SK-N-SH treated with all-trans-retinoic acid at 6 μM for 48 hours (cell line): ENCODE results near the gene ARHGEF3.

Experiments
- ATAC-seq: fragments of 200-7000 bp; cut with Tn5 transposase; 3 replicates; pipeline ENCODE4 v1.9.1; 2020; ENCODE audit warnings: mild to moderate bottlenecking, moderate library complexity
- ARNTL ChIP-seq: fragments of 450-650 bp; formaldehyde crosslinking; IDR thresholded peaks from 2 replicates; pipeline ENCODE4 v1.5.0; 2020; ENCODE audit warnings: low read depth, mild to moderate bottlenecking, moderate library complexity, borderline replicate concordance
- CREB5 ChIP-seq: fragments of 250-450 bp; sonication (Bioruptor Pico); IDR thresholded peaks from 2 replicates; pipeline ENCODE4 v1.5.1; 2020; ENCODE audit warnings: low read depth, mild to moderate bottlenecking, moderate library complexity
- CSDC2 ChIP-seq: fragments of 250-450 bp; sonication (Bioruptor Pico); IDR thresholded peaks from 2 replicates; pipeline ENCODE4 v1.5.0; 2020; ENCODE audit warnings: mild to moderate bottlenecking, moderate library complexity
- CSRNP3 ChIP-seq: fragments of 250-450 bp; sonication (Bioruptor Pico); IDR thresholded peaks from 2 replicates; pipeline ENCODE4 v1.5.1; 2021; ENCODE audit warnings: mild to moderate bottlenecking, moderate library complexity
- ESRRG ChIP-seq: fragments of 250-450 bp; sonication (Bioruptor Pico); IDR thresholded peaks from 2 replicates; pipeline ENCODE4 v1.6.1; 2021; ENCODE audit warnings: mild to moderate bottlenecking
- GLIS3 ChIP-seq: fragments of 250-450 bp; sonication (Bioruptor Pico); IDR thresholded peaks from 2 replicates; pipeline ENCODE4 v1.5.0; 2020; ENCODE audit warnings: mild to moderate bottlenecking, moderate library complexity
- ISL1 ChIP-seq: fragments of 250-450 bp; sonication (Bioruptor Pico); IDR thresholded peaks from 2 replicates; pipeline ENCODE4 v2.1.2; 2022; ENCODE audit warnings: mild to moderate bottlenecking, moderate library complexity
- OSR1 ChIP-seq: fragments of 250-450 bp; sonication (Bioruptor Pico); IDR thresholded peaks from 2 replicates; pipeline ENCODE4 v1.8.0; 2022; ENCODE audit warnings: moderate library complexity, mild to moderate bottlenecking, inconsistent platforms
- PATZ1 ChIP-seq: fragments of 250-450 bp; sonication (Bioruptor Pico); IDR thresholded peaks from 2 replicates; pipeline ENCODE4 v1.8.0; 2020; ENCODE audit warnings: mild to moderate bottlenecking, moderate library complexity, borderline replicate concordance
- POU6F1 ChIP-seq: fragments of 250-450 bp; sonication (Bioruptor Pico); IDR thresholded peaks from 2 replicates; pipeline ENCODE4 v1.8.0; 2021; ENCODE audit warnings: low read depth, mild to moderate bottlenecking, moderate library complexity, borderline replicate concordance
- PPARA ChIP-seq: fragments of 250-450 bp; sonication (Bioruptor Pico); IDR thresholded peaks from 2 replicates; pipeline ENCODE4 v1.5.0; 2020; ENCODE audit warnings: mild to moderate bottlenecking, borderline replicate concordance
- RARB ChIP-seq: fragments of 250-450 bp; sonication (Bioruptor Pico); IDR thresholded peaks from 2 replicates; pipeline ENCODE4 v1.8.0; 2021; ENCODE audit warnings: mild to moderate bottlenecking, moderate library complexity
- TCF4 ChIP-seq: fragments of 250-450 bp; sonication (Bioruptor Pico); IDR thresholded peaks from 2 replicates; pipeline ENCODE4 v1.8.0; 2021; ENCODE audit warnings: mild to moderate bottlenecking, moderate library complexity, borderline replicate concordance
- ZC3H10 ChIP-seq: fragments of 250-450 bp; sonication (Bioruptor Pico); IDR thresholded peaks from 2 replicates; pipeline ENCODE4 v1.5.1; 2021; ENCODE audit warnings: mild to moderate bottlenecking, moderate library complexity
- ZFP3 ChIP-seq: fragments of 250-450 bp; sonication (Bioruptor Pico); IDR thresholded peaks from 2 replicates; pipeline ENCODE4 v1.5.0; 2020; ENCODE audit warnings: mild to moderate bottlenecking, moderate library complexity
- ZFP30 ChIP-seq: fragments of 450-650 bp; formaldehyde crosslinking; IDR thresholded peaks from 2 replicates; pipeline ENCODE4 v1.5.0; 2022; ENCODE audit warnings: mild to moderate bottlenecking, moderate library complexity
- ZNF565 ChIP-seq: fragments of 450-650 bp; formaldehyde crosslinking; conservative IDR thresholded peaks from 2 replicates; pipeline ENCODE4 v1.5.0; 2020; ENCODE audit warnings: low read depth, mild to moderate bottlenecking, moderate library complexity
- ZNF70 ChIP-seq: fragments of 450-650 bp; formaldehyde crosslinking; IDR thresholded peaks from 2 replicates; pipeline ENCODE4 v1.5.0; 2020; ENCODE audit warnings: mild to moderate bottlenecking, moderate library complexity
- ZNF8 ChIP-seq: fragments of 450-650 bp; formaldehyde crosslinking; IDR thresholded peaks from 2 replicates; pipeline ENCODE4 v1.5.0; 2020; ENCODE audit warnings: mild to moderate bottlenecking, moderate library complexity

ARHGEF3 gene

GRCh38 chr3:56704706-56705105 lies 97.0 kb downstream of the ARHGEF3 start:
- TF ChIP-seq RARB (no peak), CSRNP3 (CRISPR knock-in tag) (no peak), PPARA (CRISPR knock-in tag) (no peak), POU6F1 (no peak), ARNTL (CRISPR knock-in tag) (no peak), ZFP30 (CRISPR knock-in tag) (no peak), PATZ1 (CRISPR knock-in tag) (no peak), CSDC2 (CRISPR knock-in tag) (no peak), OSR1 (CRISPR knock-in tag) (no peak), ISL1 (CRISPR knock-in tag) (no peak), GLIS3 (CRISPR knock-in tag) (no peak)
- no peak for ATAC-seq

- TF ChIP-seq ZFP30 (CRISPR knock-in tag) (no peak), ZNF70 (CRISPR knock-in tag) (no peak), ARNTL (CRISPR knock-in tag) (no peak), ZNF565 (CRISPR knock-in tag) (no peak), CSRNP3 (CRISPR knock-in tag) (no peak), ESRRG (CRISPR knock-in tag) (no peak), CREB5 (CRISPR knock-in tag) (no peak), TCF4 (CRISPR knock-in tag) (no peak), ZFP3 (no peak), ISL1 (CRISPR knock-in tag) (no peak), OSR1 (CRISPR knock-in tag) (no peak), CSDC2 (CRISPR knock-in tag) (no peak)
- peak; percentile 88 for ATAC-seq
These were observed 99.0 kb downstream of the ARHGEF3 start for GRCh38 chr3:56702490-56703315.

- ATAC-seq, result no peak
- TF ChIP-seq CSRNP3 (CRISPR knock-in tag) (no peak), GLIS3 (CRISPR knock-in tag) (no peak), ZNF8 (CRISPR knock-in tag) (no peak), ZC3H10 (CRISPR knock-in tag) (no peak), POU6F1 (no peak), PATZ1 (CRISPR knock-in tag) (no peak), CSDC2 (CRISPR knock-in tag) (no peak), ZFP3 (no peak), ZNF565 (CRISPR knock-in tag) (no peak), ISL1 (CRISPR knock-in tag) (no peak), ZNF70 (CRISPR knock-in tag) (no peak)
These were observed 101.6 kb downstream of the ARHGEF3 start for GRCh38 chr3:56700151-56700550.
